ENCODE measurements around the gene SPACA9.

Gene SPACA9

DNA sequence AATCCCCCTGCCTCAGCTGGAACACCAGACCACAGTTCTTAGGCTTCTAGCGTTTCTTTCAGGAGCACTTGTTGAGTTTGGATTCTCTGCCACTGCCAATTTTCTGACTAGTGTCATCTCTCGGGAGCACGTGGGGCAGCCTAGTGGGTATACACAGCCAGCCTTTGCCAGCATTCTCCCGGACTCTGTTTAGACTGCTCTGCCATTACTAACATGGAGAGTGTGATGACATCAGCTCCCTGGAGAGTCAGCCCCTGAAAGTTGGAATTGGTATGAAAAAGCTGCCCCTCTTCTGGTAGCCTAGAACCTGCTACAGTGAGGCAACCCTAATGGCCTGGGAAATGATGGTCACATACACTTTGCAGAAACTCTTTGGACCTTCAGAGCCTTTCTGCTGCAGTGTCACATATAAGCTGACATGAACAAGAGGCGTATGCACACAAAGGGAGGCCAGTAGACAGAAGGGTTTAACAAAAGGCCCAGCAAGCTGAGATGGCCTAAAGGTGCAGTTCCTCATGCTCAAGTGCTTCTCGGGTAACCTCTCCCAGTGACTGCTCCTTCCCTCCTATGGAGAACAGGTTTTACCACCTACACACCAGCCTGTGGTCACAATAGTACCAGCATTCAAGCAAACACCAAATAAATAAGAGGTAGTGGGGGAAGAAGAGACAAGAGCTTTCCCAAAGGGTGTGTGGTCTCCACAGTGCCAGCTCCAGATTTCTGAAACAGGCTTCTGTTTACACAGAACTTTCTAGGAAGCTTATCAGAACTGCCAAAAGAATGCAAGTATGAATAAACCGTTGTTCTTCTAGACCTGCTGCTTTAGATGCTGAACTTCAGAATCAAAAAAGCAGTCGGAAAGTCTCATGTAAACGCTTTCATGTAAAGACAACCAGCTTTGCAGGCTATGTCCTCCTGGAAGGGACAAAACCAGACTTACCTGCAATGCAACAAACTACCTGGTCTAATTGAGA is 16.5 kb downstream of the SPACA9 start:
- DNase-seq, result no peak

DNA sequence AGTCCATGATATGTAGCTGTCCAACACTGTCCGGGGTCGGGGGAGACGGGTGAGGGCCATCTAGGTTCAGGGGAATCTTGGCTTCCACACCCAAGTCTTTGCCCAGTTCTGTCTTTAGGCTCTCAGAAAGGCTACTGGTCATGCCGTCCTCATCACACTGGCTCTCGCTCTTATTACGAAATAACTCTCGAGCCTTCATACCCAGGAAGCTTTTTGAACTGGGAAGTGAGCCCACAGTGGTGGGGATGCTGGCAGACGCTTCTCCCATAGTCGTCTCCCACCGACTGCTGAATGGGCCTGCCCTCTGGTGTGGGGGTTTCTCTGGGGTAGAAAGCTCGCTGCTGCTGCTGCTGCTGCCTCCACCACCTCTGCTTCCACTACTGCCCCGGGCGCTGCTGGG is 17.6 kb downstream of the SPACA9 start:
- DNase-seq, result no peak

DNA sequence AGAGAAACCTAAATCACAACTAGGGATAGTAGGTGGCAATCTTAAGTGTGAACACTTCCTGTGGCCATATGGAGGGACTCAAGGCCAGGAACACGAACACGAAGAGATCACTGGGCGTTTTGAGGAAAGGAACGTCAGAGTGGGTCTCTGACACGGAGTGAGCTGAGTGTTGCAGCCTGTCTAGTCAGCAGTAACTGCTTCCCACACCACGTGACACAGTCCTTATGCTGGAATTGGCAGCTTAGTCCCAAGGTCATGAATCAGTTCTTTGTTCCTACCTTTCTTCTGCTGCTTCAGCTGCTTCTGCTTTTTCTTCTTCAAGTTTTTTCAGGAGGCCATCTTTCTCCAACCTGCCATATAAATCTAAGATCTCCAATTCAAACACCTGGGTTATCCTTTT is 18.2 kb downstream of the SPACA9 start:
- no peak for DNase-seq

DNA sequence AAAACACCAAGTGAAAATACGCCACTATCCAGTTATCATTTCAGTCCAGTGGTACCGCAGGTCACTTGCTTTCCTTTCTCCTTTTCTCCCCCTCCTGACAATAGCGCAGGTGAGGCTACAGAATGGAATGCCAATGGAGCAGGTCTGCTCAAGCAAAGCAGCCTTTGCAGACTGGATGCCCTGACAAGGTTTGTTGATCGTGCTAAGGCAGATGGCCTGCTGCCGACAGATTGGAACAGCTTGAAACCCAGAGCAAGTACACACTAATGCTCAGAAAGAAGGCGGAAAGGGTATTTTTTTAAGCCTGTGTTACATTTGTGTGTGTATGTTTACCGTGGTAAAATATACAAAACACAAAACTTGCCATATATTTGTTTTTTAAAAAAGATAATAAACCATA is 19.4 kb downstream of the SPACA9 start:
- no peak for DNase-seq

DNA sequence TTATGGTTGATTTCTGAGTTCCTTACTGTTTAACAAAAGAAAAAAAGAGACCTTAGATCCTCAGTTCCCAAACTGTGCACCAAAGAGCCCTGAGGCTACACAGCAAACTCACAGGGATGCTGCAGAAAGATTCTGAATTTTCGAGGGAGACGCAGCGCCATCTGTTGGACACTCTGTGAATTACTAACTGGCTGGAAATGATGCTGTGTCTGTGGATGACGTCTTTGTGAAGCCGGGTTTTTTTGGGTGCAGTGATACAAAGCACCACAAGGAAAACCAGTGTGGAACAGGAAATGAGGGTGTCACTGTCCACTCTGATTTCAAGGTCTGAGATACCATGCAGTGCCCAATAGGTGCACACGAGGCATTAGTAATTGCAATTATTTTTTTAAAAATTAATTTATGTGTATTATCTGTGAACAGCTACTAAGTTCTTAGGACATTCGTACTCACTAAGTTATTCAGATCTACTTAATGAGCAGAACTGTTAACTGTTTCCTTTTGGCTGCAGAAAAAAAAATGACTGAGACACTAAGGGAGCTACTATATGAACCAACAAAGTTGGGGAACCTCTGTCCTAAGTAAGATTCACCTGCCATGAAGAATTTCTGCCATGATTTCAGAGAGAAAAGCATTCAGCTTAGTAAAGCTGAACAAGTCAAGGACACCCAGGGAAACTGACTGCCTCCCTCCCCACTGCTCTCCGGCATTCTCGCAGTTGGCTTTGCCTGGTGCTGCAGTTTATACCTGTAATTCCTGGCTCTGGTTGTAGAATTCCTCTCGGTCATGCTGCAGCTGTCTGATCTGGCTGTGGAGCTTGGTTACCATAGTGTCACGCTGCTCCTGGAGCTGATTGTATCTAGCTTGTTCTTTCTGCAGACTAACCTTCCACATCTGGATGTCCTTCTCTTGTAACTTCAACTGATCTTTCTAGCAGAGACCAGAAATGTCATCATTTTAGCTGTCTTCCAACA is 23.4 kb downstream of the SPACA9 start:
- peak; percentile 97 for DNase-seq

DNA sequence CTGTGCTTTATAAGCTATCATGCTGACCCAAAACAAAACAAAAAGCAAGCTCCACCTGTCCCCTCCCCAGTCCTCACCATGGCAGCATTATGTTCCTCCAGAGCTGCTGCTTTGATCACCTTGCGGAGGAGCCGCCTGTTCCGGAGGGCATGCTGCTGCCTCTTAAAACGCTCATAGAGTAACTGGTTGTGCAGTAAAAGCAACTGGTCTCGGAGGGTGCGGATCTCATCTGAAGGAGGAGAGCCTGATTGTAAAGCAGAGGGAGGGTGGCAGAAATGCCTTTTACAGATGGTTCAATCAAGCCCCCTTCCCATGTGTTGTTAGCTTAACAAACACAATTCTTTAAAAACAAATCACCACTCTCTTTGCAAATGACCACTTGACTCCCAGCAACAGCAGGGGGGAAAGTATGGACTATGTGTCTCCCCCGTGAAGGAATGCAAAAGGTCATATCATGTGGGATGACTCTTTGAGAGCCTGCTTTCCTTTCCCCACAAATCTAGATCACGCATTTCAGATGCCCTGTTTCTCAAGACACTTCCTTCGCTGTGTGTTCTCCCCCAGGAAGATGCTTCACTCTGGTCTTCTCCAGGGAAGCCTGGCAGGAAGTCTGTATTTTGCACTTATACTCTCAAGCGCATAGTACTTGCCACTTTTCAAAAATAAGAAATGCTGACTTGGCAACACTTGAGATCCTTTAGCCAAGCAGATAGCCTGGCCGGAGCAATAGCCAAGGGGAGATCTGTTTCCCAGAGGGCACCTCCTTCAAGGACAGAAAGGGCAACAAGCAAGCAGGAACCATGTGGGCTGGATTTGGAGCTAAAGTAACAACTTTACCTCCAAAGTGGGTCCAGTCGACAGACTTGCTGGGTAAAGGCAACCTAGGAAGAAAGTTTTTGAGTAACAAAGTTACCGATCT is 25.1 kb downstream of the SPACA9 start:
- DNase-seq, result no peak

DNA sequence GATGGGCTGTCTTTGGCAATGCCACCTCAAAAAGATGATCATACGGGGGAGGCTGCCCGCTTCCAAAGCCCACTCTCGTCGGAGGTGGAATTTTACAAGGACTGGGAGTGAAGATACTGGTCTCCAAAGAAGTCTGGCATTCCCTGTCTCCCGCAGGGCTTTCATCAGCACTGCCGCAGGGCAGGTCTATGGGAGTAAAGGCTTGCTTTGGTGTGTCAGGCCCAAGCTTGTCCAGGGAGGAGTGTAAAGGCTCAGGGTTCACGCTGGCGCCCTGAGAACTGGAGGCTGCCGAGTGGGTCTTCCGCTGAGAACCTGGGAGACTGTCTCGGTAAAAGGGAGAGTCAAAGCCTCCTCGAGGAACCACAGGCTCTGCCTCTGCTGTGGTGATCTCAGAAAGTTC is 27.0 kb downstream of the SPACA9 start:
- no peak for DNase-seq

DNA sequence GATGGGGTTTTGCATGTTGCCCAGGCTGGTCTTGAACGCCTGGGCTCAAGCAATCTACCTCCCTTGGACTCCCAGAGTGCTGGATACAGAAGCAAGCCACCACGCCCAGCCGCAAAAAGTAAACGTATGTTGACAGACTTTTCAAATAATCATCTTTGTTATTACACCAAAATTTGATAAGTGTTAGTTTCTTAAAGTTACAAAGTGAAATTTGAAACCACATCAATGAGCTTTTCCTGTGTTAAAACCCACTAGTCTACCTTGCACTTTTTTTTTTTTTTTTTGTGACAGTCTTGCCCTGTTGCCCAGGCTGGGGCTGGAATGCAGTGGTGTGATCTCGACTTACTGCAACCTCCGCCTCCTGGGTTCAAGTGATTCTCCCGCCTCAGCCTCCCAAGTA is 29.9 kb downstream of the SPACA9 start:
- no peak for DNase-seq

DNA sequence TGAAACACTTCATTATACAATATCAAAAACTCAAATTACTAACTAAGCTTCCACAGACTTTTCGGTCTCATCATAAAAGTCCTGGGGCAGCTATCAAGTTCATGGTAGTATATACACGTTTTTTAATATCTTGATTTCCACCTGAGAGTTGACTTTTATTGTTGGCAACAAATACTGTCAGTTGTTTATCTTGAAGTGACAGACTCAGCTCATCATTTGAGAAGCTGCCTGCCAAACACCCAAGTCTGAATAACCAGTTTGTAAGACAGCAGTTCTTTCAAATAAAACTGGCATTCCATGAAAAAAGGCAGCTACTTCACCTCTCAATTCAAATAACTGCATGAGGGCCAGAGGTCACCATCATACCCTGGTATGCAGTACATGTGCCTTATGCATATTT is 30.6 kb downstream of the SPACA9 start:
- DNase-seq, result no peak

DNA sequence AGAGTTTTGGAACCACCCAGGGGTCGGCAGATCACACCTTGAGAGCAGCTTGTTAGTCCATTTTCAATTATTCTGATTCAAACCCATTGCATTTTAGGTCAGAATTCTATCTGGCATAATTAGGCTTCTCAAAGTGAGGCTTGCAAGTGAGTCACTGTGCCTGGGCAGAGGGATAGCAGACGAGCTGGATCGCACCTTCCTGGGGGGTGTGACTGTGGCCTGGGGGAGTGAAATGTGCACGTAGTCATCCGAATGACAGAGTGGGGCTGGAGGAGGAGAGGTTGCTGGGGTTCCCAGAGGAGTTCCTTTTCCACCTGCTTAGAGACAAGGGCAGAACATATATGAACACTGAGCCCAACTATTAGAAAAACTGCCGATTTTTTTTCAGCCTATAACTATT is 31.7 kb downstream of the SPACA9 start:
- DNase-seq, result no peak

DNA sequence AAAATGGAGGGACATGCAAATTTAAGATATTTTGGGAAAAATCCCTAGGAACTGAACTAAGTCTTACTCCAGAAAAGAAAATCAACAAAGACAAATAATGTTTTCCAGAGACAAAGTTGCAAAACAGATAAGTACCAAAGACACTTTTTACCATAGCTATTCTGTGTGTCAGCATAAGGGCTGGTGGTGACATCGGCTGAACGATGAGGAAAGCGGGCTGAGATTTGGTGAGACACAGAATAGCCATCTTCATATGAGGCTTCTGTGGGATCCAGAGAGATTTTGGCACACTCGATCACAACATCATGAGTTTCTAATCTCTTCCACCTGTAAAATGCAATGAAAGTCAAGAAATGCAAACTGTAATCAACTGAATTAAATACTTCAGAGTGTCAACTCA is 33.4 kb downstream of the SPACA9 start:
- DNase-seq, result no peak

DNA sequence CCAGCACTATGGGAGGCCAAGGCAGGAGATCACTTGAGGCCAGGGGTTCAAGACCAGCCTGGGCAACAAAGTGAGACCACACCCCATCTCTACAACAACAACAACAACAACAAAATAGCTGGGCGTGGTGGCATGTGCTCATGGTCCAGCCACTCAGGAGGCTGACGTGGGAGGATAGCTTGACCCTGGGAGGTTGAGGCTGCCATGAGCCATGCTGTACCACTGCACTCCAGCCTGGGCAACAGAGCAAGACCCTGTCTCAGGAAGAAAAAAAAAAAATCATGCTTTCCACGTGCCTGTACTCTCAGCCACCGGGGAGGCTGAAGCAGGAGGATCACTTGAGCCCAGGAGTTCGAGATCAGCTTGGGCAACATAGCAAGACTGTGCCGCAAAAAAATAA is 36.2 kb downstream of the SPACA9 start:
- DNase-seq, result no peak

DNA sequence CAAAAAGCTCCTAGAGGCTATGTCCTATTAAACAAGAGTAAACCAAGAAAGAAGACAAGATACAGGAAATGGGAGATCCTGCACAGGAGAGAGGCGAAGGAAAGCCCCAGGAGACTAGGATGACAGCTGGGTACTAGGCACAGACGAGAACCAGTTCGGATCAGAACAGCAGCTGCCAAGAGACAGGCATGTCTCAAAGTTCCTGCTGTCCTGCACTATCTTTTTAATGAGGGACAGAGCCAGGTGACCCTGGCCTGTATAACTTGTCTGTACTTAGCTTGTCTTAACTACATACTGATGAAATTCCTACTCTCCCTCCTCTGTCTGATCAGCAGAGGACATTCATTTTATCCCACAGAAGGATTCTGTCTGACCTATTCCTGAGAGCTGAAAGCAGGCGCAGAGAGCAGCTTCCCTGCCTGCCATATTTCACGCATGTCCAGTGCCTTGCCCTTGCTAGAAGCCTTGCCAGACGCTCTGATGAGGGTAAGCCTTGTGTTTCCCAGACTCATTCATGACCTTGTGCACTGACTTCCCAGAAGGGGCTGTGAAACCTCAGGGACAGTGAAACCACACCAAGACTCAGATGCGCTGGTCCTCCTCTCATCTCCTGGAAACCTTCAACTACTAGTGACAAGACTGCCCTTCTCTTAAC is 41.0 kb downstream of the SPACA9 start:
- DNase-seq, result no peak

DNA sequence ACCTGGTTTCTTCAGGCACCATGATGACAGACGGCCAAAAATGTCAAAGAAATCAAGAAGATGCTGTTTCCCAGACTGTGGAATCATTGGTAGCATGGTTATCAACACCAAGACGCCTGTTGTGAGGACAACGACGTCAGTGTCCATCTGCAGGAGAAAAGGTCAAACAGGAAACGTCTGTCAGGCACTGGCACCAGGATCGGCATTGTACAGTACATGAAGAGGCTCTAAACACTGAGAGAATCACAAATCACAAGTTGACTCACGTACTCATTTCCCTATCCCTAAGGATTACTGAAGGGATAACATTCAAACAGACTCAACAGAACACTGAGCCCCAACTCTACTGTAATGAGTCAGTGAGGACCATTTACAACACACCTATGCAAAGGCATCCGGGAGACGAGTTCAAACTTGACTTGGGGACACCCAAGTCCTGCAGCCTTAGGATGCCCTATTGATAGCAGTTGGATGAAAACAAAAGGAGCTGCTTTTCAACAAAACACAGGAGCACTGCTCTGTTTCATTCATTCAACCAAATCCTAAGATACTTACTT is 44.7 kb downstream of the SPACA9 start:
- no peak for DNase-seq

DNA sequence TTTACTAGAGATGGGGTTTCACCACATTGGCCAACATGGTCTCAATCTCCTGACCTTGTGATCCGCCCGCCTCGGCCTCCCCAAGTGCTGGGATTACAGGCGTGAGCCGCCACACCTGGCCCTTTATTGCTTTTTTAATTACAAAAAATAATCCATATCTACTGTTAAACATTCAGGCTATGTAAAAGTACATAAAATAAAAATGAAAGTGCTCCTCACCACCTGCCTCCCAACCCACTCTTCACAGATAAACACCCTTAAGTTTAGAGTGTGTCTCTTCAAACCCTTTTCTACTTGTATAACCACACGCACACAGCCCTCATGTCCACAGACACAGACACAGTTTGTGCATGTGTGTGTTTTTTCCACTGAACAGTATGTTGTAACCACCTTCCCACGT is 49.0 kb downstream of the SPACA9 start:
- no peak for DNase-seq

DNA sequence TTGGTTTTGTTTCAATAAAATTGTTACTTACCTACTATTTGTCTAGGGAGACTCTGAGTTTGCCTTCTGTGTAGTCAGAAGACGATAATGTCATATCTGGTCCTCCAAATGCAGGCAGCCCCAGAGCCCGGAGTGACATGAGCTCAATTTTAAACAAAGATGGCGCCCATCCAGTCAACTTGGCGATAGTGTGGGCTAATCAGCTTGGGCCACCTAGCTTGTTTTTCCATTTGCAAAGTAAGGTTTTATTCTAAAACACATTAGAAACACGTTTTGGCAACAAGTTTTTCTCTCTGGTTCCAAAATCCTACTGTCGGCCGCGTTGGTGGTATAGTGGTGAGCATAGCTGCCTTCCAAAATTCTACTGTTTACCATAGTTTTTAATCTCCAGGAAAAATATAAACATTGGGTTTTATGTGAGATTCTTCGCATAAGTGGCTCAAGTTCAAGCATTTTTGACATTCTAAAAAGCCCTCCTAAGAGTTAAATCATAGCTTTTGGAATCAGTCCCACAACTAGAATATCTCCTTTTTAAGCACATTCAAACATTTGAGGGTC is 52.6 kb downstream of the SPACA9 start:
- DNase-seq, result no peak

DNA sequence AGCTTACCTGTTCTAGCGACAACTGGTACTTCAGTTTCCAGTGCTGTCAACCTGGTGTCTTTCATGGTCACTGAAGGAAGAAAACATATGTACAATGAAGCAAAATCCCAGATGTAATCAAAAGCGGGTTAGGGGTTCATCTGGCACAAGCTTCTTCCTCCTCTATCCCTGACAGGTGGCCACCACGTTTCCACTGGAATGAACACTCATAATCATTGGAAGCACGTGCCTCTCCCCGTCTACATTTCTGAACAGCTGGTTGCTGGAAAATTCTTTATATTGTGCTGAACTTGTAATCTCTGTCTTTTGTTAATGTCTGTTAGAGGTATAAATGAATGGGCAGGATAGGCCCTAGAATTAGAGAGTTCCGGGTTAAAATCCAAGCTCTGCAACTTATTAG is 56.3 kb downstream of the SPACA9 start:
- DNase-seq, result peak; percentile 37

DNA sequence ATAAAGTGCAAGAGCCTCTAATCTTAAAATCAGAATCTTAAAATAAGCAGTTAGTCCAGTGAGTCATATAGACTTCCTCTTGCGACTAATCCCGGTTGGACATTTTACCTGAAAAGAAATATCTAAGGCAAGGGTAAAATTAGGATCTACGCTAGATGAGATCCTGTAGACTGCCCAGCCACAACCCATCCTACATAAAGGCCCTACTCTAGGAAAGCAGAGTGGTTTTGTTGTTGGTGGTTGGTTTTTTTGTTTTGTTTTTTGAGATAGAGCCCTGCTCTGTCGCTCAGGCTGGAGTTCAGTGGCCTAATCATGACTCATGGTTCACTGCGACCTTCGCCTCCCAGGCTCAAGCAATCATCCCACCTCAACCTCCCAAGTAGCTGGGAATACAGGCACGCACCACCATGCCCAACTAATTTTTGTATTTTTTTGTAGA is 58.8 kb downstream of the SPACA9 start:
- DNase-seq, result no peak

DNA sequence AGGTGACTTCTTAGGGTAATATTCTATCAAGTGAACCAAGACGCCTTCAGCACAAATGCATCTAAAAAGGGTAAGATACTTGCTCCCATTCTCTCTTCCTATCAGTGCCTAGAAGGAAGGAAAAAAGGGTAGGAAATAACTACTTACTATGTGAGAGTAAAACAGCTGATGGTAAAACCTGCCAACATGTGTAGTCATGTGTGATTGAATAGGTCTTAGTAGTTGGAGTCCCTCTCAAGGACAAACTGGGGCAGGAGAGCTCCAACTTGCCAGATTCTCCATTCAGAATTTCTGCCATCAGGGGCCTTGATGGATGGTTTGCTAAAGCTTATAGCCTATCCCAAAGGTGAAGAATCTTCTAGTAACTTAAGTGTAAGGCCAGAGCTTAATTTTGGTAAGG is 60.5 kb downstream of the SPACA9 start:
- DNase-seq, result no peak
